Mesenchymal stem cell (in vitro differentiated cells and primary cell): Measurements from ENCODE around the gene RNF169.

Experiments used
- DNase-seq: peaks from one replicate; pipeline ENCODE4 v3.0.0-alpha.2; 2013
- H2AFZ ChIP-seq: one replicate; pipeline ENCODE4 v1.6.1; 2013; ENCODE audit warnings: low read depth, mild to moderate bottlenecking, control low read depth, inconsistent platforms, low read length, moderate library complexity
- H2AK5ac ChIP-seq: 2 replicates; pipeline ENCODE4 v1.6.1; 2013; ENCODE audit warnings: low read length, moderate library complexity, mild to moderate bottlenecking, inconsistent platforms; ENCODE audit not compliant: severe bottlenecking
- H2BK120ac ChIP-seq: one replicate; pipeline ENCODE4 v1.6.1; 2013; ENCODE audit warnings: low read depth, mild to moderate bottlenecking, inconsistent platforms, low read length, moderate library complexity
- H2BK12ac ChIP-seq, 2 experiments: one replicate each; pipeline ENCODE4 v1.6.1; 2013; ENCODE audit warnings: inconsistent platforms in 2 of 2, low read length in 2 of 2, mild to moderate bottlenecking in 2 of 2, moderate library complexity in 2 of 2, control low read depth in 1 of 2
- H2BK15ac ChIP-seq: one replicate; pipeline ENCODE4 v1.6.1; 2013; ENCODE audit warnings: mild to moderate bottlenecking, low read depth, inconsistent platforms; ENCODE audit not compliant: poor library complexity, severe bottlenecking
- H2BK5ac ChIP-seq: 2 replicates; pipeline ENCODE4 v1.6.1; 2013; ENCODE audit warnings: low read depth, mild to moderate bottlenecking, low read length, control low read depth, inconsistent platforms; ENCODE audit not compliant: poor library complexity, severe bottlenecking
- H3K14ac ChIP-seq, 2 experiments: one replicate each; pipeline ENCODE4 v1.6.1; 2013; ENCODE audit warnings: inconsistent platforms in 2 of 2, low read length in 2 of 2, control low read depth in 1 of 2, mild to moderate bottlenecking in 1 of 2, moderate library complexity in 1 of 2
- H3K18ac ChIP-seq, 2 experiments: one replicate each; pipeline ENCODE4 v1.6.1; 2013; ENCODE audit warnings: inconsistent platforms in 2 of 2, low read length in 2 of 2, control low read depth in 1 of 2, low read depth in 1 of 2, mild to moderate bottlenecking in 1 of 2
- H3K23ac ChIP-seq, 2 experiments: one replicate each; pipeline ENCODE4 v1.6.1; 2013; ENCODE audit warnings: inconsistent platforms in 2 of 2, low read length in 2 of 2, mild to moderate bottlenecking in 2 of 2, moderate library complexity in 2 of 2, control low read depth in 1 of 2
- H3K27ac ChIP-seq: 2 replicates; pipeline ENCODE4 v1.5.1; 2013; ENCODE audit warnings: mild to moderate bottlenecking, moderate library complexity, low read length, control low read depth, inconsistent platforms; ENCODE audit not compliant: poor library complexity, severe bottlenecking
- H3K27me3 ChIP-seq, 2 experiments: 2 replicates each; pipeline versions ENCODE4 v1.6.1 to v1.7.0; 2013; ENCODE audit warnings: low read length in 2 of 2, mild to moderate bottlenecking in 2 of 2, moderate library complexity in 2 of 2, control low read depth in 1 of 2, inconsistent platforms in 1 of 2; ENCODE audit not compliant: control insufficient read depth in 1 of 2, insufficient read depth in 1 of 2
- H3K36me3 ChIP-seq, 2 experiments: 2 replicates each; pipeline versions ENCODE4 v1.6.1 to v1.7.0; 2013; ENCODE audit warnings: low read length in 2 of 2, control low read depth in 1 of 2, inconsistent platforms in 1 of 2, low read depth in 1 of 2, mild to moderate bottlenecking in 1 of 2; ENCODE audit not compliant: insufficient read depth in 2 of 2, control insufficient read depth in 1 of 2
- H3K4ac ChIP-seq, 2 experiments: one replicate each; pipeline ENCODE4 v1.6.1; 2013; ENCODE audit warnings: inconsistent platforms in 2 of 2, low read length in 2 of 2, mild to moderate bottlenecking in 2 of 2, moderate library complexity in 2 of 2, control low read depth in 1 of 2, low read depth in 1 of 2
- H3K4me1 ChIP-seq: 2 replicates; pipeline ENCODE4 v1.6.1; 2013; ENCODE audit warnings: low read depth, low read length, control low read depth; ENCODE audit not compliant: control insufficient read depth, insufficient read depth
- H3K4me2 ChIP-seq: 2 replicates; pipeline ENCODE4 v1.6.1; 2013; ENCODE audit warnings: low read length, mild to moderate bottlenecking, inconsistent platforms; ENCODE audit not compliant: poor library complexity, severe bottlenecking
- H3K4me3 ChIP-seq, 2 experiments: 2 replicates each; pipeline versions ENCODE4 v1.5.1 to v1.7.0; 2013; ENCODE audit warnings: low read length in 2 of 2, mild to moderate bottlenecking in 2 of 2, control low read depth in 1 of 2, low read depth in 1 of 2; ENCODE audit not compliant: insufficient read depth in 1 of 2
- H3K79me1 ChIP-seq: replicated peaks from 2 replicates; pipeline ENCODE4 v1.6.1; 2013; ENCODE audit warnings: mild to moderate bottlenecking, control low read depth, low read length, inconsistent platforms; ENCODE audit not compliant: poor library complexity, severe bottlenecking
- H3K9ac ChIP-seq: 2 replicates; pipeline ENCODE4 v1.7.0; 2013; ENCODE audit warnings: mild to moderate bottlenecking, low read length, moderate library complexity
- H3K9me3 ChIP-seq: 2 replicates; pipeline ENCODE4 v1.7.0; 2013; ENCODE audit warnings: mild to moderate bottlenecking, low read length; ENCODE audit not compliant: control insufficient read depth
- H4K8ac ChIP-seq: one replicate; pipeline ENCODE4 v1.6.1; 2013; ENCODE audit warnings: inconsistent platforms, mild to moderate bottlenecking, low read length, moderate library complexity
- H4K91ac ChIP-seq: one replicate; pipeline ENCODE4 v1.6.1; 2013; ENCODE audit warnings: mild to moderate bottlenecking, low read length, inconsistent platforms
- WGBS: methylation state at CpG from one replicate; pipeline ENCODE4 v1.1.7; 2013; ENCODE audit warnings: mixed read lengths; 5-methylcytosine and 5-hydroxymethylcytosine counted together

The RNF169 gene

GRCh38 chr11:74709175-74709574 lies 39.5 kb upstream of the RNF169 start:
- H3K4ac ChIP-seq = no peak overlapping the region
- no peak overlapping the region for H2BK12ac ChIP-seq
- no peak overlapping the region for H4K8ac ChIP-seq
- no peak overlapping the region for H2BK5ac ChIP-seq
- WGBS = 89% methylated on average over 2 of the region's 3 CpGs
- H2BK15ac ChIP-seq = no peak overlapping the region
- H2BK120ac ChIP-seq = no peak overlapping the region
- H2AFZ ChIP-seq = no peak overlapping the region
- no peak overlapping the region for H3K4me3 ChIP-seq
- peaks cover 7 to 24% of the 10 kb centered on the region in 2 experiments for H3K27me3 ChIP-seq
- no peak overlapping the region for H3K14ac ChIP-seq
- no peak overlapping the region for H2AK5ac ChIP-seq
- H3K36me3 ChIP-seq = no peaks in the 10 kb centered on the region
- no peaks in the 10 kb centered on the region for H3K79me1 ChIP-seq
- DNase-seq = no peak
- H3K18ac ChIP-seq = no peak overlapping the region
- H4K91ac ChIP-seq = no peak overlapping the region
- H3K4me2 ChIP-seq = no peak overlapping the region
- H3K4me1 ChIP-seq = peaks cover 4% of the 10 kb centered on the region
- H3K23ac ChIP-seq = no peak overlapping the region
- H3K27ac ChIP-seq = no peak overlapping the region
- H3K9me3 ChIP-seq = no peaks in the 10 kb centered on the region
- no peak overlapping the region for H3K9ac ChIP-seq

- H3K4me2 ChIP-seq = no peak overlapping the region
- H3K4me3 ChIP-seq = no peak overlapping the region
- no peak overlapping the region for H4K8ac ChIP-seq
- H2AK5ac ChIP-seq = no peak overlapping the region
- no peak overlapping the region for H2AFZ ChIP-seq
- no peak overlapping the region for H4K91ac ChIP-seq
- peak; percentile 25 for DNase-seq
- H3K4me1 ChIP-seq = peaks cover 4% of the 10 kb centered on the region
- H3K9ac ChIP-seq = peak overlapping the region; percentile 12
- no peaks in the 10 kb centered on the region for H3K79me1 ChIP-seq
- no peaks in the 10 kb centered on the region for H3K9me3 ChIP-seq
- 70% methylated on average over 8 of the region's 8 CpGs for WGBS
- no peak overlapping the region for H2BK15ac ChIP-seq
- H3K14ac ChIP-seq = no peak overlapping the region
- H2BK120ac ChIP-seq = no peak overlapping the region
- H3K27ac ChIP-seq = no peak overlapping the region
- H3K18ac ChIP-seq = no peak overlapping the region
- H3K23ac ChIP-seq = no peak overlapping the region
- no peak overlapping the region for H3K4ac ChIP-seq
- H3K36me3 ChIP-seq = no peaks in the 10 kb centered on the region
- peaks cover 10 to 24% of the 10 kb centered on the region in 2 experiments for H3K27me3 ChIP-seq
- H2BK5ac ChIP-seq = no peak overlapping the region
- H2BK12ac ChIP-seq = no peak overlapping the region
These were observed 38.2 kb upstream of the RNF169 start for GRCh38 chr11:74710281-74710938.

- WGBS = 72% methylated on average over 4 of the region's 4 CpGs
- H3K4me3 ChIP-seq = no peak overlapping the region
- no peak overlapping the region for H2AK5ac ChIP-seq
- H2AFZ ChIP-seq = no peak overlapping the region
- no peaks in the 10 kb centered on the region for H3K4me1 ChIP-seq
- H3K9me3 ChIP-seq = no peaks in the 10 kb centered on the region
- H2BK120ac ChIP-seq = no peak overlapping the region
- no peak overlapping the region for H4K91ac ChIP-seq
- H3K4me2 ChIP-seq = no peak overlapping the region
- DNase-seq = no peak
- no peak overlapping the region for H3K14ac ChIP-seq
- H2BK5ac ChIP-seq = no peak overlapping the region
- H4K8ac ChIP-seq = no peak overlapping the region
- no peak overlapping the region for H3K18ac ChIP-seq
- no peak overlapping the region for H3K23ac ChIP-seq
- no peaks in the 10 kb centered on the region for H3K36me3 ChIP-seq
- H2BK15ac ChIP-seq = no peak overlapping the region
- no peak overlapping the region for H3K4ac ChIP-seq
- no peaks in the 10 kb centered on the region for H3K79me1 ChIP-seq
- no peak overlapping the region for H3K27ac ChIP-seq
- no peak overlapping the region for H2BK12ac ChIP-seq
- no peak overlapping the region for H3K9ac ChIP-seq
- peaks cover 10 to 20% of the 10 kb centered on the region in 2 experiments for H3K27me3 ChIP-seq
These were observed 35.0 kb upstream of the RNF169 start for GRCh38 chr11:74713686-74714085.

- Histone ChIP-seq H3K4ac (no peak overlapping the region), H3K18ac (no peak overlapping the region), H2BK15ac (no peak overlapping the region), H3K9me3 (no peaks in the 10 kb centered on the region), H3K79me1 (no peaks in the 10 kb centered on the region), H3K4me1 (no peaks in the 10 kb centered on the region), H3K27me3 (peaks cover 14 to 20% of the 10 kb centered on the region in 2 experiments), H3K4me3 (no peak overlapping the region), H3K4me2 (no peak overlapping the region), H2AFZ (no peak overlapping the region), H3K27ac (no peak overlapping the region), H2BK120ac (no peak overlapping the region), H2BK5ac (no peak overlapping the region), H2BK12ac (no peak overlapping the region), H3K36me3 (no peaks in the 10 kb centered on the region), H3K23ac (no peak overlapping the region), H4K91ac (no peak overlapping the region), H3K9ac (no peak overlapping the region), H2AK5ac (no peak overlapping the region), H3K14ac (no peak overlapping the region), H4K8ac (no peak overlapping the region)
- DNase-seq = no peak
- WGBS = 95% methylated on average over 7 of the region's 7 CpGs
These were observed 33.7 kb upstream of the RNF169 start for GRCh38 chr11:74714904-74715303.
